Measurements from ENCODE around the gene ZNRF1.

Gene ZNRF1

GRCh38 chr16:75110637-75111513 is 112.1 kb downstream of the ZNRF1 start:
- Histone ChIP-seq H3K9me3 (ENCODE audit: control insufficient read depth, low read length) (no peaks in the 10 kb centered on the region), H3K27me3 (replicated peaks; ENCODE audit: control insufficient read depth, insufficient read depth, low read length, poor library complexity, severe bottlenecking) (no peaks in the 10 kb centered on the region), H3K27ac (ENCODE audit: insufficient read depth, low read length, poor library complexity, severe bottlenecking) (peak overlapping the region; percentile 64), H3K4me1 (ENCODE audit: control insufficient read depth, insufficient read depth, low read length, poor library complexity, severe bottlenecking) (peaks cover 40% of the 10 kb centered on the region), H3K4me3 (ENCODE audit: insufficient read depth, low read depth, low read length, poor library complexity, severe bottlenecking) (peak overlapping the region; percentile 26), H3K36me3 (ENCODE audit: control insufficient read depth, insufficient read depth, low read length) (no peaks in the 10 kb centered on the region)
- peak; percentile 64 to 74 (median 67) for DNase-seq

GRCh38 chr16:75111514-75111940 is 112.7 kb downstream of the ZNRF1 start:
- H3K9me3 ChIP-seq (ENCODE audit: control insufficient read depth, low read length): no peaks in the 10 kb centered on the region
- H3K36me3 ChIP-seq (ENCODE audit: control insufficient read depth, insufficient read depth, low read length): no peaks in the 10 kb centered on the region
- no peak overlapping the region for H3K27ac ChIP-seq (ENCODE audit: insufficient read depth, low read length, poor library complexity, severe bottlenecking)
- no peak overlapping the region for H3K4me3 ChIP-seq (ENCODE audit: insufficient read depth, low read depth, low read length, poor library complexity, severe bottlenecking)
- DNase-seq: no peak
- H3K4me1 ChIP-seq (ENCODE audit: control insufficient read depth, insufficient read depth, low read length, poor library complexity, severe bottlenecking): peaks cover 35% of the 10 kb centered on the region
- H3K27me3 ChIP-seq (replicated peaks; ENCODE audit: control insufficient read depth, insufficient read depth, low read length, poor library complexity, severe bottlenecking): no peaks in the 10 kb centered on the region

GRCh38 chr16:75111961-75112733 is 113.3 kb downstream of the ZNRF1 start:
- H3K4me1 ChIP-seq (ENCODE audit: control insufficient read depth, insufficient read depth, low read length, poor library complexity, severe bottlenecking): peaks cover 35% of the 10 kb centered on the region
- H3K9me3 ChIP-seq (ENCODE audit: control insufficient read depth, low read length): no peaks in the 10 kb centered on the region
- DNase-seq: no peak
- H3K36me3 ChIP-seq (ENCODE audit: control insufficient read depth, insufficient read depth, low read length): no peaks in the 10 kb centered on the region
- no peak overlapping the region for H3K27ac ChIP-seq (ENCODE audit: insufficient read depth, low read length, poor library complexity, severe bottlenecking)
- no peaks in the 10 kb centered on the region for H3K27me3 ChIP-seq (replicated peaks; ENCODE audit: control insufficient read depth, insufficient read depth, low read length, poor library complexity, severe bottlenecking)
- no peak overlapping the region for H3K4me3 ChIP-seq (ENCODE audit: insufficient read depth, low read depth, low read length, poor library complexity, severe bottlenecking)

DNA sequence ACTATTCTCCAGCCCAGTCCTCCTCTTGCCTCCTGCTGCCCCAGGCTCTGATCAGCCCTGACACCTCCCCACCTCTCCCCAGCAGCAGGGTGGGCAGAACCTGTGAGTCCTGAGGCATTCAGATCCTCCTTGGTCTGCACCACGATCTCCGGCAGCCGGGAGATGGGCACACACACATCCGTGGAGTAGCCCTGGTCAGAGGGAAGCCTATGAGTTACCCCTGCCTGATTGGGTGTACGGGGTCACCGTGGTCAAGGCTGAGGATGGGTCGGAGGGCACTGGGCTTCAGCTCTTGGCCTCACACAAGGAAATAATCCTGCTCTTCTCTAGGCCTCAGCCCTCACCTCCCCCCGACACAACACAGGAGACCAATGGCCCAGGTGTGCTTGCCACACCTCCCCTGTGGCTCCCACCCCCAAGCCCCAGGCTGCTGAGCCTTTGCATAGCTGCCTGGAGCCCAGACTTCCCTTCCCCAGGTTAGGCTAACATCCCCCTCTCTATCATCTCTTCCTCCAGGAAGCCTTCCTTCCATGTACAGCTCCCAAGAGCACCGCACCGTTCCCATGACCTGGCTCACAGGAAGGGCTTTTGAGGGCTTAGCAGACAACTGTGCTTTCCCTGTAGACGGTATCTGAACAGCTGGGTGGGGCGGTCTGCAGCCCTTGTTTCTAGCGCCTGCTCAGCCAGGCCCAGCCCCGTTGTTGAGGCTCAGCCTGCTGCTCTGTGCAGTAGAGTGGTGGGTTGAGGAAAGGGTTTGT is 114.1 kb downstream of the ZNRF1 start:
- Histone ChIP-seq H3K27me3 (replicated peaks; ENCODE audit: control insufficient read depth, insufficient read depth, low read length, poor library complexity, severe bottlenecking) (no peaks in the 10 kb centered on the region), H3K27ac (ENCODE audit: insufficient read depth, low read length, poor library complexity, severe bottlenecking) (no peak overlapping the region), H3K9me3 (ENCODE audit: control insufficient read depth, low read length) (no peaks in the 10 kb centered on the region), H3K4me3 (ENCODE audit: insufficient read depth, low read depth, low read length, poor library complexity, severe bottlenecking) (no peak overlapping the region), H3K36me3 (ENCODE audit: control insufficient read depth, insufficient read depth, low read length) (no peaks in the 10 kb centered on the region), H3K4me1 (ENCODE audit: control insufficient read depth, insufficient read depth, low read length, poor library complexity, severe bottlenecking) (peaks cover 35% of the 10 kb centered on the region)
- no peak for DNase-seq

GRCh38 chr16:75113541-75114121 is 114.8 kb downstream of the ZNRF1 start:
- no peaks in the 10 kb centered on the region for H3K9me3 ChIP-seq (ENCODE audit: control insufficient read depth, low read length)
- H3K4me3 ChIP-seq (ENCODE audit: insufficient read depth, low read depth, low read length, poor library complexity, severe bottlenecking): no peak overlapping the region
- H3K27me3 ChIP-seq (replicated peaks; ENCODE audit: control insufficient read depth, insufficient read depth, low read length, poor library complexity, severe bottlenecking): no peaks in the 10 kb centered on the region
- DNase-seq: no peak
- H3K27ac ChIP-seq (ENCODE audit: insufficient read depth, low read length, poor library complexity, severe bottlenecking): no peak overlapping the region
- H3K36me3 ChIP-seq (ENCODE audit: control insufficient read depth, insufficient read depth, low read length): no peaks in the 10 kb centered on the region
- peaks cover 28% of the 10 kb centered on the region for H3K4me1 ChIP-seq (ENCODE audit: control insufficient read depth, insufficient read depth, low read length, poor library complexity, severe bottlenecking)

DNA sequence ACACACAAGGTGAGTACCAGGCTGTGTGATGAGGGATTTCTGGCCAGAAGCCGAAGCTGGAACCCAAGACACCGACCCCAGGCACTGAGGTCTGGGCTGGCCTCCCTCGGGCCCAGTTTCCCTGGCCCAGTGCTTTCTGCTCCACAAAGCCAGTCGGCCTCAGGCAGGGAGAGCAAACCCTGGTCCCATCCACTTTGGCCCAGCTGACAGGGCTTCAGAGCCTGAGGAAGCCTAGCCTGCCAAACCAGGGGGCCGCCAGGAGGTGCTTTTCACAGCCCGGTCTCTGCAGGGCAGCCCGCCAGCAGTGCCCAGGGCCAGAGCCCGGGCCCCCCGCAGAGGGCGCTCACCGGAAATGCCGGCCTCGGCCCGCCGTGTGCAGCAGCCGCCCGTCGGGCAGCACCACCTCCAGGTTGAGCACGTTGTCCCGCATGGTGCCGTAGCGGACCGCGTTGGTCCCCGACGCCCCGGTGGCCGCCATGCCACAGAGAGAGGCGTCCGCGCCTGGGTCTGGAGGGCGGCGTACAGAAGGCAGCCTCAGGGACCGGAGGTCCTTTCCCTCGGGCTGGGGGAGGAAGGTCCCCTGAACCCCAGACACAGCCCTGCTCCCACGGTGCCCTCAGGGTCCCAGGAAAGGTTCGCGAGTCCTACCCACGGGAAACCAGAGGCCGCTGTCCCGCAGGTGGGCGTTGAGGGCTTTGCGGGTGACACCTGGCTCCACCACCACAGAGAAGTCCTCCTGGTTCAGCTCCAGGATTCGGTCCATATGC is 115.5 kb downstream of the ZNRF1 start:
- Histone ChIP-seq H3K27ac (ENCODE audit: insufficient read depth, low read length, poor library complexity, severe bottlenecking) (no peak overlapping the region), H3K27me3 (replicated peaks; ENCODE audit: control insufficient read depth, insufficient read depth, low read length, poor library complexity, severe bottlenecking) (no peaks in the 10 kb centered on the region), H3K4me1 (ENCODE audit: control insufficient read depth, insufficient read depth, low read length, poor library complexity, severe bottlenecking) (peaks cover 20% of the 10 kb centered on the region), H3K4me3 (ENCODE audit: insufficient read depth, low read depth, low read length, poor library complexity, severe bottlenecking) (no peak overlapping the region), H3K36me3 (ENCODE audit: control insufficient read depth, insufficient read depth, low read length) (no peaks in the 10 kb centered on the region), H3K9me3 (ENCODE audit: control insufficient read depth, low read length) (no peaks in the 10 kb centered on the region)
- DNase-seq: no peak

DNA sequence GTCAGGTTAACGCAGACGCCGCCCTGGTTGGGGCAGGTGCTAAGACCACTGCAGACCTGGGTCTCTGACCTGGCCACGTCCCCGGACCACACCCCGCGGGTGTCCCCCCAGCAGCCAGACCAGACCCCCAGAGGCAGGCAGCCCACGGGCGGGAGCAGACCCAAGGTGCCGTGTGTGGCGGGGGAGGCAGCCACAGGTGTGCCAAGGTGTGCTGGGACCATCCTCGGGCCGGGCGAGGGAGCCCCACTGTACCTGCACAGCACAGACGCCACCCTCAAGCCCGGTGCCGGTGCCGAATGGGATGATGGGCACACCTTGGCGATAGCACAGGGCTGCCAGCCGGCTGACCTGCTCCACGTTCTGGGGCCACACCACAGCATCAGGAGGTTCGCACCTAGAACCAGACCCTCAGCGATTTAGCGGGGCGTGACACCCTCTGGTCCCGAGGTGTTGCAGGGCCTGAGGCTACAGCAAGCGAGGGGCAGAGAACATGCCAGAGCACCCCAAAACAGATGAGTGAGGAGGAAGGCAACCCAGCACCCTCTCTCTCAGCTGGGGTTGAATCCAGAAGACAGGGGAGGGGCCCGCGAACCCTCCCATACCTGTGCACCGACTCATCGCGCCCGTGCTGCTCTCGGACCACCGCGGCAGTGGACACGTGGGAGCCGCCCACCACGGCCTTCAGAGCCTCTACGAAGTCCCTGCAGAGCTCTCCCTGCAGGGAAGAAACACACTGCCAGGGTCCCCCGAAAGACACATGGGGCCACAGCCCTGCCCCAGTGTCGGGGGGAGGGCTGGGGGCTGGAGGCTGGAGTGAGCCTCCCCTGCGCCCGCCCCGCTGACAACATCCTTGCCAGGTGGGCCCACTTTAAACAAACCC is 116.4 kb downstream of the ZNRF1 start:
- Histone ChIP-seq H3K27me3 (replicated peaks; ENCODE audit: control insufficient read depth, insufficient read depth, low read length, poor library complexity, severe bottlenecking) (no peaks in the 10 kb centered on the region), H3K36me3 (ENCODE audit: control insufficient read depth, insufficient read depth, low read length) (no peaks in the 10 kb centered on the region), H3K4me1 (ENCODE audit: control insufficient read depth, insufficient read depth, low read length, poor library complexity, severe bottlenecking) (peaks cover 12% of the 10 kb centered on the region), H3K27ac (ENCODE audit: insufficient read depth, low read length, poor library complexity, severe bottlenecking) (no peak overlapping the region), H3K4me3 (ENCODE audit: insufficient read depth, low read depth, low read length, poor library complexity, severe bottlenecking) (no peak overlapping the region), H3K9me3 (ENCODE audit: control insufficient read depth, low read length) (no peaks in the 10 kb centered on the region)
- no peak for DNase-seq

DNA sequence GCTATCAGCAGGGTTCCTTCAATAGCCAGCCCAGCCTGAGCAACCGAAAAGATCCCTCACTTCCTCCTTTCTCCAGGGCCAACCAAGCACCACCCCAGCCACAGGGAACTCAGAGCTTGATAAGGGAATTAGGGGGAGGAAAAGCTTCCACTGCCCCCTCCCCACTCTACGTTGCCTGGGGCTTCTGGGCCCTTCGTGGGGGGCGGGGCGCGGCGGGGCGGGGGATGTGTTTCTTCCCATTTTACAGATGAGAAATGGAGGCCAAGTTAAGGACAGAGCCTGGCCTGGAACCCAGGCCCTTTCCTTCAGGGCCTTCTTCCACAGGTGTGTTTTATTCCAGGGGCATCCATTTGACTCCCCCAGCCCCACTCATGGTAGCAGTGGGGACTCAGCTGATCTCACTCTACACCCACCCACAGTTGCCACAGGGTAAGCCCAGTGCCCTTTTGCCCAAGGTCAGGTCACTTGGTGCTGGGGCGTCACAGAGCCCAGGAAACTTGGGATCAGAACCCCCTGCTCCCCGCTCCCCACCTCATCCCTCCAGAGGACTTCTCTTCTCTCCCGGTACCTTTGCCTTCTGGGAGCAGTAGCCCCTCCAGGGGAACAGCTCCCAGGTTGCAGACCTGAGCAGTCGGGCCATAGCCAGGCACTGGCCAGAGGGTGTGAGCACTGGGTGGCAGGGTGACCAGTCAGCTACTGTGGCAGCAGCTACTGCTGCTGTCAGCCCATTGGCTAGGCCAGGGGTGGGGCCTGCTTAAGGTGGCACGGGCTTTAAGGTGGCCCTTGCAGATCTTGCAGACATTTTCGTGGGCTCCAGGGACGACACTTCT is 117.5 kb downstream of the ZNRF1 start, which contains the start of gene LDHD:
TSS of gene LDHD (minus strand) at position 700 of the 830 bp plus-strand sequence. CDS start at position 640, 60 bp downstream.
- Histone ChIP-seq H3K4me3 (ENCODE audit: insufficient read depth, low read depth, low read length, poor library complexity, severe bottlenecking) (no peak within 1 kb of the TSS), H3K4me1 (ENCODE audit: control insufficient read depth, insufficient read depth, low read length, poor library complexity, severe bottlenecking) (peaks cover 1% of the 10 kb centered on the region), H3K27me3 (replicated peaks; ENCODE audit: control insufficient read depth, insufficient read depth, low read length, poor library complexity, severe bottlenecking) (no peaks in the 10 kb centered on the region), H3K27ac (ENCODE audit: insufficient read depth, low read length, poor library complexity, severe bottlenecking) (no peak within 1 kb of the TSS), H3K9me3 (ENCODE audit: control insufficient read depth, low read length) (no peaks in the 10 kb centered on the region), H3K36me3 (ENCODE audit: control insufficient read depth, insufficient read depth, low read length) (no peaks in the 10 kb centered on the region)
- no peak for DNase-seq

Data from effector memory CD4-positive, alpha-beta T cell (primary cell).